ENCODE measurements around the gene FBXO44.

FBXO44 gene

GRCh38 chr1:11659748-11660147, 5.1 kb downstream of the FBXO44 start:
- no peak for DNase-seq (ENCODE audit: low read depth)

- no peak for DNase-seq (ENCODE audit: low read depth)
Observed at GRCh38 chr1:11661103-11661502, 6.4 kb downstream of the FBXO44 start.

DNA sequence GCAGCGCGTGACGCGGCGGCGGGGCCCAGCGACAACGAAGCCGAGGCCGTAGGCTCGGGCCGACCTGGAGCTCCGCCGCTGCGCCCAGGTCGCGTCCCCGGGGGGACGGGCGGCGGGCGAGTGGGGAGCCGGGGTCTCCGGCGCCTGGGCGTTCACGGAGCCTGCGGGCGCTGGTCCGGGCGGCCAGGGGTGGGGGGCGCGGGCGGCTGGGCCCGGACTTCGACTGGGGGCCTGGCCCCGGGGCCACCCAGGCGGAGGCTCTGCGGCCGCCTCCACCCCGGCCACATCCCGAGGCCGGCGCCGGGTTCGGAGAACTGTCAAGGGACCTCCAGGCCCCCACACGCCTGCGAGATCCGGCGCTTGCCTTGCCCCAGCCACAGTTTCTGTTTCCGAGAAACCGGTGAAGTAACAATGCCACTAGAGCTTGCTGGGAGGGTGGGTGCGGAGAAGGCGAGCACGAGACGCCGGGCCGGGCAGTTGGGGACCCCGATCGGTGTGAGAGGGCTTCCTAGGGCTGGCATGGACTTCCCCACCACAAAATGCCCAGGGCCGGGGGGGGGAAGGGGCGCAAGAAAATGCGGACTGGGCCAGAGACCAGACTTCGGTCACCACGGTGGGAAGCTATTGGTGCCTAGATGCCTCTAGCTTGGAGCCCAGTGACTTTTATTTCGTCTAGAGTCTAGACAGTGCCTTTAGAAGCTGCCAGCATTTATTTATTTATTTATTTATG, 9.8 kb downstream of the FBXO44 start:
- DNase-seq (ENCODE audit: low read depth) = no peak

- DNase-seq (ENCODE audit: low read depth) = no peak
Observed at GRCh38 chr1:11668516-11668915, 13.8 kb downstream of the FBXO44 start.

GRCh38 chr1:11670747-11671146, 16.1 kb downstream of the FBXO44 start:
- no peak for DNase-seq (ENCODE audit: low read depth)

DNA sequence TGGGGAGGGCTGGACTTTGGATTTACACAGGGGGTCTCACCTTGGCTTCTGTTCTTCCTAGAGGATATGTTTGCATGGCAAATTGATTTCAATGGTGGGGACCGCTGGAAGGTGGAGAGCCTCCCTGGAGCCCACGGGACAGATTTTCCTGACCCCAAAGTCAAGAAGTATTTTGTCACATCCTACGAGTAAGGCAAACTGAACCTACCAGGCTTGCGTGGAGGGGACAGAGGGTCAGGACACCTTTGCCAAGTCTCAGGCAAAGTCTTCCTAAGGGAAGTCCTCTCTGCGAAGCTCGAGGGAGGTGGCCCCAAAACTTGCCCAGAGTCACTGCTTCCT, 16.5 kb downstream of the FBXO44 start:
- no peak for DNase-seq (ENCODE audit: low read depth)

- DNase-seq (ENCODE audit: low read depth) = no peak
Observed at GRCh38 chr1:11671544-11672286, 17.0 kb downstream of the FBXO44 start.

DNA sequence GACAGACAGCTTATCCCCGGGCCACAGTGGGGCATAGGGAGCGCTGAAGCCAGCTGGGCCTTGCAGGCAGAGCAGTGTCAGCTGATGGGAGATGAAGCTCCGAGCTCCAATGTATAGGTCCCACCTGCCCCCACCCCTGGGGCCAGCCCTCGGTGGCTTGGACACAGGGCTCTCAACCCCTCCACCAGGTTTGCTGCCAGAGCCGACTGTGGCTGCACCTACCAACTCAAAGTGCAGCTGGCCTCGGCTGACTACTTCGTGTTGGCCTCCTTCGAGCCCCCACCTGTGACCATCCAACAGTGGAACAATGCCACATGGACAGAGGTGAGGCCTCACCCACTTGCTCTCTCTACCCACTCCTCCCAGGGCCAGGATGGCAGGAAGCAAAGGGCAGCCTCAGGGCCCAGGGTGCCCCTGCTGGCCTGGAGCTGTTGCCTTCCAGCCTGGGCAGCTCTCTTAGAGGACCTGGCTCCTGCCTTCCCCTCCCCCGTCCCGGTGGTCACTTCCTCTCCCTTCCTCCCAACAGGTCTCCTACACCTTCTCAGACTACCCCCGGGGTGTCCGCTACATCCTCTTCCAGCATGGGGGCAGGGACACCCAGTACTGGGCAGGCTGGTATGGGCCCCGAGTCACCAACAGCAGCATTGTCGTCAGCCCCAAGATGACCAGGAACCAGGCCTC, 18.6 kb downstream of the FBXO44 start:
- DNase-seq (ENCODE audit: low read depth) = no peak

DNA sequence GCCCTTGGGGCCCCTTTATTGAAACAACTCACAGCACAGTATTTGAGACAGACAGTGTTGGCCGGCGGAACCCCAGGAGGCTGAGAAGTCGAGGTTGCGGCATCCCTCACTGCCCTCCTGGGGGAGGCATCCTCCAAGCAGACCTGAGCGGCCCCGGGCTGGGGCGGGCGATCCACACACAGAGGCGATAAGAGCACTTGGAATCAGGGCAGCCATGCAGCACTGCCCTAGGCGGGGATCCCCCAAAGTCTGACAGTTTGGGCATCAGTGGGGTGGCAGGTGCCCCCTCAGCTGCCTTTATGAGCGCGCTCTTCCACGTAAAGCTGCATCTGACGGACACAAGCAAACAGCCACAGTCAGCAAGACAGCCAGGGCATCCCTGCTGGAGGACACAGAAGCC, 19.8 kb downstream of the FBXO44 start:
- DNase-seq (ENCODE audit: low read depth) = no peak

- DNase-seq (ENCODE audit: low read depth) = no peak
Observed at GRCh38 chr1:11675325-11675724, 20.6 kb downstream of the FBXO44 start.

DNA sequence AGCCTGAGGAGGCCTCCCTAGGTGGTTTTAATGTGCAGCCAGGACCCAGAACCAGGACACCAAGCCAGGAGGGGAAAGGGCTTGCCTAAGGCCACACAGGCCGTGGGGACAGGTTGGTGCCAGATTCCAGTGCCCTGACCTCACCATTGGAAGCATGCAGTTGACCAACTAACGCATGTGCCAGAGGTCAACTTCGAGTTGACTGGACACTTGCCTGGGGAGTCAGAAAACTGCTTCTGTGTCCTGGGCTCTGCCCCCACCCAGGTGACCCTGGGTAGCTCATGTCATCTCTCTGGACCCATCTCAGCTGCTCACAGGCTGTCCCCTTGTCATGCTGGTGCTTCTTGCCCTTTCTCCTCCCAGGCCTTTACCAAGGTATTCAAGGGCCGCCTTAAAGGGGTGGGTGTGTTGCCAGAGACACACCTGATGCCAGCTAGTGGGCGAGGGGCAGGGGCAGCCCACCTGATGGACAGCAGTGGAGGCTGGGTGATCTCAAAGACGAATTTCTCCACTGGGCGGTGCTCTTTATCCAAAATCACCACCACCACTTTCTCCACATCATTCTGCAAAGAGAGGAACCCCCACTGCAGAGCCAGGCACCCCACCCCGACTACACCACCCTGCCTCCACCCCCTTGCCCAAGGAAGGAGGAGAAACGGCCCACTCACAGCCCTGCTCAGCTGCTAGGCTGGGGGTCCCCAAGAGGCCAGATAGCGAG, 21.9 kb downstream of the FBXO44 start:
- DNase-seq (ENCODE audit: low read depth) = no peak

- no peak for DNase-seq (ENCODE audit: low read depth)
Observed at GRCh38 chr1:11678442-11678841, 23.8 kb downstream of the FBXO44 start.

GRCh38 chr1:11680270-11681070, 25.8 kb downstream of the FBXO44 start:
- no peak for DNase-seq (ENCODE audit: low read depth)

GRCh38 chr1:11681071-11681771, 26.5 kb downstream of the FBXO44 start, which contains the start of gene MAD2L2:
Gene MAD2L2 (minus strand): TSS chr1:11681148. CDS start chr1:11680601, 547 bp downstream.
- DNase-seq (ENCODE audit: low read depth) = peak; percentile 53

- DNase-seq (ENCODE audit: low read depth) = no peak
Observed at GRCh38 chr1:11682287-11682771, 27.7 kb downstream of the FBXO44 start.

DNA sequence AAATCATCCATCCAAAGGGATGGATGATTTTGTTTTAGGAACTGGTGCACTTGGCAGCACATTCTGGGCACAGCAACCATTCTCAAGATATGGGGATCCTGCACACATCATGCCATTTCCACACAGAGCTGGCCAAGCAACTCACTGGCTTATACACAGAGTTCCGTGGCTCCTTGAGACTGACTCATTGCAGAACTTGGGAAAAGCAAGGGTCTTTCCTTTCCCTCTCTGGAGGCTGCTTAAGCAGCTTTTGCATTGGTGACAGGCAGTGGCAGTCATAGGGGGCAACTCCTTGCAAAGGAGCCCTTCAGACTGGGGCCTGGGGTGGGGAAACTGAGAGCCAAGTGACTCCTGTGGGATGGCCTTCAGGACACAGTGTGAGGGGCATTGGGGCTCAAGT, 28.1 kb downstream of the FBXO44 start:
- no peak for DNase-seq (ENCODE audit: low read depth)

- DNase-seq (ENCODE audit: low read depth) = no peak
Observed at GRCh38 chr1:11684070-11684469, 29.4 kb downstream of the FBXO44 start.

DNA sequence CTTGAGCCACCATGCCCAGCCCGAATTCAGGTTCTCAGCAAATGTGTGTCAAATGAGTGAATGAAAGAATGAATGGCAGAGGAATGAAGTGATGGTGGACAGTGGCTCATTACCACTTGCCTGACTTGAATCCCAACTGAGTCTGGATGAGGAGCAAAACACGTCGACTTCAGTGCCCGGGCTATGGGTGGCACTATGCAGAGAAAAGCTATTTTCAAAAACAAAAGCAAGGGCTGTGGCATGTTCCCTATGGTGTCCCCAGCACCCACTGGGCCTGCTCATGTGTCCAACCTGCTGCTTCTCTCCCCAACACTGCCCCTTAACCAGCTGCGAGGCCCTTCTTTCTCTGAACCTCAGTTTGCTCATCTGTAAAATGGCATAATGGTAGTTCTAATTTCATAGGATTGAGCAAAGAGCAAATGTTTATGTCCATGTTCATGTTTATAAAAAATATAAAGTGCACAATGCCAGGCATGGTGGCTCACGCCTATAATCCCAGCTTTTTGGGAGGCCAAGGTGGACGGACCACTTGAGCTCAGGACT, 30.6 kb downstream of the FBXO44 start:
- no peak for DNase-seq (ENCODE audit: low read depth)

- DNase-seq (ENCODE audit: low read depth) = no peak
Observed at GRCh38 chr1:11688506-11688905, 33.8 kb downstream of the FBXO44 start.
